OCI-LY1 (cell line): Measurements from ENCODE around the gene CARMIL1.

ENCODE experiments used
- CTCF ChIP-seq: fragments of 200-600 bp; sonication (generic), shearing (Covaris generic); IDR thresholded peaks from 2 replicates; pipeline ENCODE4 v1.5.1; 2017; ENCODE audit warnings: mild to moderate bottlenecking, antibody characterized with exemption, low read length, moderate library complexity, mixed read lengths
- EZH2 ChIP-seq: fragments of 200-600 bp; sonication (generic), shearing (Covaris generic); IDR thresholded peaks from 2 replicates; pipeline ENCODE4 v1.8.0; 2017; ENCODE audit warnings: borderline replicate concordance, mixed run types, mild to moderate bottlenecking, antibody characterized with exemption, low read length, moderate library complexity, mixed read lengths

GRCh38 chr6:25384234-25384633, 105.1 kb downstream of the CARMIL1 start:
- TF ChIP-seq CTCF (no peak), EZH2 (no peak)
